IMR-90 (cell line): ENCODE measurements around the gene MYCBP2. TPM values are rescaled to one million over a fixed set of nuclear protein-coding genes. Genes with fewer than 3 reads are reported as not detected.

ENCODE experiments used
- ATAC-seq: fragments of 200-7000 bp; cut with Tn5 transposase; 2 replicates; pipeline ENCODE4 v1.9.1; 2020; ENCODE audit warnings: low read depth, mild to moderate bottlenecking, moderate library complexity
- BruUV-seq: library from RNA; stranded (reverse); fragments of 400-500 nt; replicated peaks from 2 replicates; lab custom pipeline; 2021; lab: Mats Ljungman, UMichigan
- CTCF ChIA-PET: fragments of 300-600 bp; formaldehyde crosslinking; extraction: SDS; loops from one replicate; lab custom pipeline; 2021; ENCODE audit warnings: antibody characterized with exemption; lab: Yijun Ruan, JAX
- POLR2A ChIA-PET: fragments of 300-600 bp; sonication (Branson Sonifier 250); formaldehyde crosslinking; loops from one replicate; lab custom pipeline; 2022; ENCODE audit warnings: antibody characterized with exemption; ENCODE audit not compliant: unreplicated experiment; lab: Charles Lee
- DNase-seq: peaks from one replicate; pipeline ENCODE4 v3.0.0; 2013
- H2AFZ ChIP-seq: replicated peaks from 2 replicates; pipeline ENCODE3; 2013; ENCODE audit warnings: low read length, mild to moderate bottlenecking; ENCODE audit not compliant: poor library complexity
- H2AK5ac ChIP-seq: 2 replicates; pipeline ENCODE4 v1.6.1; 2013; ENCODE audit warnings: low read depth, low read length, inconsistent platforms
- H2AK9ac ChIP-seq: replicated peaks from 2 replicates; pipeline ENCODE3; 2013; ENCODE audit warnings: mild to moderate bottlenecking, low read depth, low read length, moderate library complexity; ENCODE audit not compliant: poor library complexity
- H2BK120ac ChIP-seq: 2 replicates; pipeline ENCODE4 v1.6.1; 2013; ENCODE audit warnings: low read depth, low read length, inconsistent platforms
- H2BK15ac ChIP-seq: 3 replicates; pipeline ENCODE4 v1.6.1; 2013; ENCODE audit warnings: low read depth, low read length, inconsistent platforms
- H2BK20ac ChIP-seq: 2 replicates; pipeline ENCODE4 v1.6.1; 2013; ENCODE audit warnings: low read depth, mild to moderate bottlenecking, inconsistent platforms, low read length, moderate library complexity
- H2BK5ac ChIP-seq: 2 replicates; pipeline ENCODE4 v1.6.1; 2013; ENCODE audit warnings: mild to moderate bottlenecking, low read depth, low read length, inconsistent platforms; ENCODE audit not compliant: poor library complexity, severe bottlenecking
- H3K14ac ChIP-seq: replicated peaks from 2 replicates; pipeline ENCODE4 v1.6.1; 2013; ENCODE audit warnings: low read depth, low read length, inconsistent platforms
- H3K18ac ChIP-seq: 2 replicates; pipeline ENCODE4 v1.6.1; 2013; ENCODE audit warnings: low read depth, low read length, control low read depth
- H3K23ac ChIP-seq: 2 replicates; pipeline ENCODE4 v1.6.1; 2013; ENCODE audit warnings: low read depth, low read length, inconsistent platforms
- H3K27ac ChIP-seq: 2 replicates; pipeline ENCODE4 v1.5.1; 2013; ENCODE audit warnings: mild to moderate bottlenecking, control low read depth, low read length; ENCODE audit not compliant: insufficient read depth
- H3K27me3 ChIP-seq: 2 replicates; pipeline ENCODE4 v1.6.1; 2013; ENCODE audit warnings: low read length; ENCODE audit not compliant: control insufficient read depth, insufficient read depth
- H3K36me3 ChIP-seq: 2 replicates; pipeline ENCODE4 v1.6.1; 2013; ENCODE audit warnings: low read length, mixed read lengths; ENCODE audit not compliant: control insufficient read depth, insufficient read depth
- H3K4ac ChIP-seq: 2 replicates; pipeline ENCODE4 v1.6.1; 2013; ENCODE audit warnings: low read depth, low read length, inconsistent platforms
- H3K4me1 ChIP-seq: 2 replicates; pipeline ENCODE4 v1.6.1; 2013; ENCODE audit warnings: low read length, mixed read lengths; ENCODE audit not compliant: control insufficient read depth, insufficient read depth
- H3K4me2 ChIP-seq: 2 replicates; pipeline ENCODE4 v1.6.1; 2013; ENCODE audit warnings: low read depth, mild to moderate bottlenecking, control low read depth, low read length, moderate library complexity
- H3K4me3 ChIP-seq: 2 replicates; pipeline ENCODE4 v1.5.1; 2013; ENCODE audit warnings: low read depth, mild to moderate bottlenecking, control low read depth, low read length, moderate library complexity; ENCODE audit not compliant: insufficient read depth
- H3K56ac ChIP-seq: 2 replicates; pipeline ENCODE4 v1.6.1; 2013; ENCODE audit warnings: low read length, inconsistent platforms; ENCODE audit not compliant: insufficient read depth; ENCODE audit errors: extremely low read depth
- H3K79me1 ChIP-seq, 2 experiments: 2 replicates each; pipeline ENCODE4 v1.6.1; 2013; ENCODE audit warnings: low read length in 2 of 2, inconsistent platforms in 1 of 2, low read depth in 1 of 2
- H3K9ac ChIP-seq: 2 replicates; pipeline ENCODE4 v1.6.1; 2013; ENCODE audit warnings: low read depth, low read length, control low read depth
- H3K9me1 ChIP-seq: 2 replicates; pipeline ENCODE4 v1.6.1; 2013; ENCODE audit warnings: low read length, inconsistent platforms; ENCODE audit not compliant: insufficient read depth
- H3K9me3 ChIP-seq: 2 replicates; pipeline ENCODE4 v1.6.1; 2013; ENCODE audit warnings: low read length; ENCODE audit not compliant: control insufficient read depth, insufficient read depth
- H4K20me1 ChIP-seq: 2 replicates; pipeline ENCODE4 v1.6.1; 2013; ENCODE audit warnings: low read length, inconsistent platforms; ENCODE audit not compliant: insufficient read depth
- H4K5ac ChIP-seq: 2 replicates; pipeline ENCODE4 v1.6.1; 2013; ENCODE audit warnings: mild to moderate bottlenecking, low read depth, low read length, control low read depth
- H4K8ac ChIP-seq, 2 experiments: 2 replicates each; pipeline ENCODE4 v1.6.1; 2013; ENCODE audit warnings: low read depth in 2 of 2, low read length in 2 of 2, control low read depth in 1 of 2, inconsistent platforms in 1 of 2
- H4K91ac ChIP-seq: 2 replicates; pipeline ENCODE4 v1.6.1; 2013; ENCODE audit warnings: low read depth, low read length, inconsistent platforms; ENCODE audit not compliant: insufficient read depth
- BHLHE40 ChIP-seq: fragments of 150-350 bp; IDR thresholded peaks from 2 replicates; pipeline ENCODE4 v1.6.1; 2016; ENCODE audit warnings: mild to moderate bottlenecking, low read depth, low read length
- CEBPB ChIP-seq: IDR thresholded peaks from 2 replicates; pipeline ENCODE4 v1.6.1; 2012; ENCODE audit warnings: low read depth, low read length, improper control_type of control experiment
- CHD1 ChIP-seq: IDR thresholded peaks from 2 replicates; pipeline ENCODE4 v1.6.1; 2012; ENCODE audit warnings: low read depth, low read length, improper control_type of control experiment
- CTCF ChIP-seq: conservative IDR thresholded peaks from 2 replicates; pipeline ENCODE4 v1.5.1; 2012; ENCODE audit warnings: mild to moderate bottlenecking, low read depth, low read length, improper control_type of control experiment
- ELK1 ChIP-seq: fragments of 150-350 bp; IDR thresholded peaks from 2 replicates; pipeline ENCODE4 v1.6.1; 2016; ENCODE audit warnings: low read depth, mild to moderate bottlenecking, low read length, moderate library complexity, borderline replicate concordance
- FOS ChIP-seq: fragments of 150-350 bp; IDR thresholded peaks from 2 replicates; pipeline ENCODE4 v1.6.1; 2016; ENCODE audit warnings: low read depth, low read length
- MAFK ChIP-seq: IDR thresholded peaks from 2 replicates; pipeline ENCODE4 v1.6.1; 2012; ENCODE audit warnings: low read depth, low read length, improper control_type of control experiment
- MAZ ChIP-seq: IDR thresholded peaks from 2 replicates; pipeline ENCODE4 v1.6.1; 2012; ENCODE audit warnings: low read depth, mild to moderate bottlenecking, low read length, improper control_type of control experiment, moderate library complexity, borderline replicate concordance
- MXI1 ChIP-seq: IDR thresholded peaks from 2 replicates; pipeline ENCODE4 v1.6.1; 2012; ENCODE audit warnings: low read depth, mild to moderate bottlenecking, low read length, moderate library complexity, borderline replicate concordance
- NFE2L2 ChIP-seq: fragments of 150-350 bp; IDR thresholded peaks from 2 replicates; pipeline ENCODE4 v1.6.1; 2016; ENCODE audit warnings: low read depth, mild to moderate bottlenecking, low read length
- POLR2A ChIP-seq: IDR thresholded peaks from 2 replicates; pipeline ENCODE4 v1.6.1; 2012; ENCODE audit warnings: mild to moderate bottlenecking, low read depth, low read length
- RAD21 ChIP-seq: IDR thresholded peaks from 2 replicates; pipeline ENCODE4 v1.6.1; 2012; ENCODE audit warnings: low read length, improper control_type of control experiment
- RCOR1 ChIP-seq: IDR thresholded peaks from 2 replicates; pipeline ENCODE4 v1.6.1; 2012; ENCODE audit warnings: mild to moderate bottlenecking, low read length, improper control_type of control experiment; ENCODE audit not compliant: insufficient replicate concordance
- RFX5 ChIP-seq: IDR thresholded peaks from 2 replicates; pipeline ENCODE4 v1.8.0; 2012; ENCODE audit warnings: low read depth, mild to moderate bottlenecking, low read length, moderate library complexity
- SMC3 ChIP-seq: fragments of 150-350 bp; IDR thresholded peaks from 2 replicates; pipeline ENCODE4 v1.6.1; 2016; ENCODE audit warnings: low read depth, mild to moderate bottlenecking, antibody characterized with exemption, low read length, moderate library complexity
- USF2 ChIP-seq: fragments of 150-350 bp; IDR thresholded peaks from 2 replicates; pipeline ENCODE4 v1.6.1; 2017; ENCODE audit warnings: mild to moderate bottlenecking, antibody characterized with exemption, low read length, low read depth
- WGBS, 2 experiments: methylation state at CpG; one replicate each; pipeline versions ENCODE4 v1.1.5 to v1.1.7; 2013; ENCODE audit warnings: missing lambda C conversion rate in 2 of 2; ENCODE audit not compliant: insufficient read length in 1 of 2; ENCODE audit errors: extremely low coverage in 2 of 2; 5-methylcytosine and 5-hydroxymethylcytosine counted together
- dilution Hi-C: fragments of 300-500 bp; cut with HindIII; formaldehyde crosslinking; loops from one replicate; pipeline ENCODE4 v1.14.3; 2018; ENCODE audit warnings: low sequenced_read_pairs; ENCODE audit not compliant: unreplicated experiment
- in situ Hi-C: fragments of 300-500 bp; cut with MboI; formaldehyde crosslinking; loops from 3 replicates; pipeline ENCODE4 v1.14.3; 2019; ENCODE audit warnings: low sequenced_read_pairs, inconsistent platforms, mixed read lengths
- intact Hi-C: fragments of 100-400 bp; cut with micrococcal nuclease; formaldehyde crosslinking; loops from 2 replicates; pipeline ENCODE4 v1.10.0; 2022
- polyA plus RNA-seq, 3 experiments: library from polyadenylated mRNA; depleted of rRNA; stranded (reverse); fragments of >200 nt; gene quantifications; 2 replicates each; pipeline ENCODE4 v1.2.3, GENCODE V29; 2012; ENCODE audit warnings: low replicate concordance in 1 of 3
- total RNA-seq: library from RNA; depleted of rRNA; stranded (reverse); fragments of >200 nt; gene quantifications from 2 replicates; pipeline ENCODE4 v1.2.3, GENCODE V29; 2012

Gene MYCBP2
- total and polyA plus RNA-seq, 2 of the 4 experiments (the other 2 are of a cell fraction), result 20.1 to 43.2 TPM

GRCh38 chr13:77061362-77061761 lies 265.5 kb downstream of the MYCBP2 start:
- intact Hi-C loops (no loop called here), in situ Hi-C loops (no loop called here), dilution Hi-C loops (no loop called here)
- Histone ChIP-seq H3K27ac (no peak overlapping the region), H2BK15ac (no peak overlapping the region; the same call in 2 of the 3 replicates), H2AK5ac (no peak overlapping the region), H4K8ac (no peak overlapping the region), H3K23ac (no peak overlapping the region), H3K27me3 (no peaks in the 10 kb centered on the region), H3K9ac (no peak overlapping the region), H3K14ac (no peak overlapping the region), H3K4me2 (no peak overlapping the region), H3K9me1 (no peaks in the 10 kb centered on the region; the same call in 1 of the 2 replicates), H2BK120ac (no peak overlapping the region), H2AK9ac (no peak overlapping the region), H3K36me3 (peaks cover 22% of the 10 kb centered on the region), H3K9me3 (no peaks in the 10 kb centered on the region), H2BK20ac (no peak overlapping the region), H4K20me1 (no peaks in the 10 kb centered on the region), H3K18ac (no peak overlapping the region), H3K79me1 (no peaks in the 10 kb centered on the region; a peak in 1 of 4 replicates), H2BK5ac (no peak overlapping the region), H3K4ac (no peak overlapping the region), H4K5ac (no peak overlapping the region), H2AFZ (no peak overlapping the region), H3K4me3 (no peak overlapping the region), H3K4me1 (no peaks in the 10 kb centered on the region), H4K91ac (no peak overlapping the region), H3K56ac (no peak overlapping the region)
- ChIA-PET POLR2A (no interaction called here), CTCF (no interaction called here)
- ATAC-seq, result no peak
- WGBS, 2 experiments, result no CpG with 5 or more reads among the region's 2 CpGs
- no peak for TF ChIP-seq RCOR1
- no peak for TF ChIP-seq BHLHE40
- no peak for TF ChIP-seq NFE2L2
- no peak for TF ChIP-seq ELK1
- no peak for TF ChIP-seq CHD1
- no peak for TF ChIP-seq CTCF
- no peak for TF ChIP-seq MAFK
- no peak for TF ChIP-seq MXI1
- no peak for TF ChIP-seq RFX5
- TF ChIP-seq CEBPB, result no peak
- TF ChIP-seq SMC3, result no peak
- TF ChIP-seq RAD21, result no peak
- TF ChIP-seq USF2, result no peak
- no peak for TF ChIP-seq FOS
- TF ChIP-seq POLR2A, result no peak
- no peak for TF ChIP-seq MAZ
- DNase-seq, result no peak
- BruUV-seq, result no TSS peak
